ENCODE results near the gene POU2AF3.

GRCh38 chr11:111330234-111330893 lies 32.0 kb downstream of the POU2AF3 start:
- TF ChIP-seq POLR2A (IDR thresholded peaks at IDR 0.05), result no peak
- no peak for TF ChIP-seq CTCF (IDR thresholded peaks at IDR 0.05 in 4 of 5, conservative IDR thresholded peaks at IDR 0.05 in 1 of 5)

Measured in gastrocnemius medialis (tissue), 4 donors.